Spleen (tissue), 11 donors: ENCODE measurements around the gene LRFN2. TPM values are rescaled to one million over a fixed set of nuclear protein-coding genes. Genes with fewer than 3 reads are reported as not detected.

Experiments
- DNase-seq: peaks from one replicate; pipeline ENCODE4 v3.0.0-alpha.2; 2020
- H3K27ac ChIP-seq, 8 donors: fragments of 200-600 bp; sonication (generic) in 7 of 8; 1 replicate in 4 of 8; 2 replicates in 4 of 8; pipeline versions ENCODE4 v1.5.0 to v1.8.0; 2016 to 2021; ENCODE audit warnings: inconsistent platforms in 4 of 8, mild to moderate bottlenecking in 4 of 8, moderate library complexity in 1 of 8
- H3K27me3 ChIP-seq, 7 donors: fragments of 200-600 bp; sonication (generic) in 6 of 7; replicated peaks in 1 of 7; 1 replicate in 4 of 7; 2 replicates in 3 of 7; pipeline versions ENCODE4 v1.5.0 to v1.8.0; 2016 to 2021; ENCODE audit warnings: inconsistent platforms in 3 of 7, mild to moderate bottlenecking in 1 of 7
- H3K36me3 ChIP-seq, 6 donors: fragments of 200-600 bp; sonication (generic) in 5 of 6; 1 replicate in 4 of 6; 2 replicates in 2 of 6; pipeline versions ENCODE4 v1.5.0 to v1.8.0; 2016 to 2021; ENCODE audit warnings: inconsistent platforms in 2 of 6
- H3K4me1 ChIP-seq, 6 donors: fragments of 200-600 bp; sonication (generic) in 5 of 6; 1 replicate in 3 of 6; 2 replicates in 3 of 6; pipeline versions ENCODE4 v1.5.0 to v1.8.0; 2016 to 2021; ENCODE audit warnings: inconsistent platforms in 3 of 6
- H3K4me3 ChIP-seq, 8 donors: fragments of 200-600 bp; sonication (generic) in 7 of 8; 1 replicate in 4 of 8; 2 replicates in 4 of 8; pipeline versions ENCODE4 v1.5.0 to v1.8.0; 2016 to 2021; ENCODE audit warnings: inconsistent platforms in 4 of 8, mild to moderate bottlenecking in 4 of 8, moderate library complexity in 2 of 8
- H3K9me3 ChIP-seq, 8 donors: fragments of 200-600 bp; sonication (generic) in 7 of 8; 1 replicate in 4 of 8; 2 replicates in 4 of 8; pipeline versions ENCODE4 v1.5.0 to v1.8.0; 2016 to 2021; ENCODE audit warnings: inconsistent platforms in 4 of 8
- POLR2A ChIP-seq, 3 donors: fragments of 450-650 bp; IDR thresholded peaks; one replicate each; pipeline ENCODE4 v1.5.1; 2017; ENCODE audit warnings: antibody characterized with exemption in 3 of 3, mild to moderate bottlenecking in 1 of 3
- POLR2AphosphoS5 ChIP-seq, 3 donors: sonication (generic); formaldehyde crosslinking; IDR thresholded peaks; one replicate each; pipeline ENCODE4 v1.5.1; 2017; ENCODE audit warnings: antibody characterized with exemption in 3 of 3
- WGBS, 5 donors: extraction: QIAGEN DNeasy Blood & Tissue Kit in 3 of 5; methylation state at CpG; one replicate each; pipeline versions ENCODE4 v1.1.5 to v1.1.7; 2013 to 2018; 5-methylcytosine and 5-hydroxymethylcytosine counted together
- intact Hi-C: fragments of 100-400 bp; cut with DNase I; formaldehyde crosslinking; loops from one replicate; pipeline ENCODE4 v1.15.0; 2023; ENCODE audit warnings: low total_unique reads
- polyA plus RNA-seq, 3 donors: library from polyadenylated mRNA; stranded (reverse); fragments of 200-250 nt; gene quantifications; one replicate each; pipeline ENCODE4 v1.2.1, GENCODE V29; 2013
- total RNA-seq, 7 donors: library from RNA; depleted of rRNA in 3 of 7; stranded (reverse); fragments of >200 nt in 3 of 7; fragmentation: NEBNext Ultra II Directional in 4 of 7; extraction: Animal tissue kit (Norgen Biotek cat#: 25700) in 4 of 7; gene quantifications; one replicate each; pipeline versions ENCODE4 v1.1.0 to v1.2.1, GENCODE V29; 2016 to 2021
- TF ChIP-seq, protein P1 (sequence below), 11 experiments: fragments of 200-600 bp in 7 of 11; fragments of 450-650 bp in 4 of 11; sonication (generic) in 4 of 11; IDR thresholded peaks in 8 of 11; conservative IDR thresholded peaks in 3 of 11; 1 replicate in 7 of 11; 2 replicates in 4 of 11; pipeline versions ENCODE4 v1.4.0 to v1.8.0; 2016 to 2021; ENCODE audit warnings: antibody characterized with exemption in 11 of 11, inconsistent platforms in 4 of 11, mild to moderate bottlenecking in 1 of 11
- donor health status: healthy with polysubstance abuse.
- donor health status: DM: no; HTN: no; CAD: no; lungs with moderate emphysema.
- donor health status: DM: no; HTN: no; CAD: no.
- donor health status: Bipolar disorder and iron deficiency.
- donor health status: healthy.
- donor health status: DM: no; HTN: no; CAD: no.
- donor health status: DM: yes; HTN: yes; CAD: no.

Gene LRFN2
- total and polyA plus RNA-seq, 10 donors = 0.05 to 6.0 (median 1.3) TPM

DNA sequence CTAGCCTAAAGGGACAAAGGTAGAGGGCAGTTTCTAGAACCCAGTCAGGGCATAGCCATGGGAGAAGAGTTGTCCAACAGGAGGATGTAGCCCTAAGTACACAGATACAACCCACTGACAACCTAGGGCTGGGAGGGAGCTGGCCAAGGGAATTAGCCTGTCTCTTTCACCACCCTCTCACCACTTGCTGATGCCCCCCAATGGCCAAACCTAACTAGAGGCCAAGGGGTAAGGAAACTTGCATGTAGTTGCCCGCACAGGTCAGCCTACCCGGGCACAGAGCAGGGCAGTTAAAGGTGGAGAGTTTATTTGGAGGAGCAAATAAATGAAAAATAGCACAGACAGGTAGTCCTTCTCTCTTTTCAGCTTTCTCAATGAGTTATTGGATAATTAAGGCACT, 143.3 kb downstream of the LRFN2 start:
- WGBS, 5 donors = 89 to 98% (median 93%) methylated on average over 2 of the region's 2 CpGs
- no peak for DNase-seq
- H3K36me3 ChIP-seq = no peaks in the 10 kb centered on the region
- H3K27me3 ChIP-seq = no peaks in the 10 kb centered on the region
- H3K27ac ChIP-seq = no peak overlapping the region
- H3K4me1 ChIP-seq = peaks cover 0 to 11% (median 2%) of the 10 kb centered on the region in 6 donors
- no peak overlapping the region for H3K4me3 ChIP-seq
- intact Hi-C loops = no loop called here
- no peaks in the 10 kb centered on the region for H3K9me3 ChIP-seq
- TF ChIP-seq POLR2AphosphoS5 (IDR thresholded peaks at IDR 0.05) = no peak
- TF ChIP-seq, protein P1, sequence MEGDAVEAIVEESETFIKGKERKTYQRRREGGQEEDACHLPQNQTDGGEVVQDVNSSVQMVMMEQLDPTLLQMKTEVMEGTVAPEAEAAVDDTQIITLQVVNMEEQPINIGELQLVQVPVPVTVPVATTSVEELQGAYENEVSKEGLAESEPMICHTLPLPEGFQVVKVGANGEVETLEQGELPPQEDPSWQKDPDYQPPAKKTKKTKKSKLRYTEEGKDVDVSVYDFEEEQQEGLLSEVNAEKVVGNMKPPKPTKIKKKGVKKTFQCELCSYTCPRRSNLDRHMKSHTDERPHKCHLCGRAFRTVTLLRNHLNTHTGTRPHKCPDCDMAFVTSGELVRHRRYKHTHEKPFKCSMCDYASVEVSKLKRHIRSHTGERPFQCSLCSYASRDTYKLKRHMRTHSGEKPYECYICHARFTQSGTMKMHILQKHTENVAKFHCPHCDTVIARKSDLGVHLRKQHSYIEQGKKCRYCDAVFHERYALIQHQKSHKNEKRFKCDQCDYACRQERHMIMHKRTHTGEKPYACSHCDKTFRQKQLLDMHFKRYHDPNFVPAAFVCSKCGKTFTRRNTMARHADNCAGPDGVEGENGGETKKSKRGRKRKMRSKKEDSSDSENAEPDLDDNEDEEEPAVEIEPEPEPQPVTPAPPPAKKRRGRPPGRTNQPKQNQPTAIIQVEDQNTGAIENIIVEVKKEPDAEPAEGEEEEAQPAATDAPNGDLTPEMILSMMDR (IDR thresholded peaks at IDR 0.05 in 8 of 11, conservative IDR thresholded peaks at IDR 0.05 in 3 of 11) = no peak
- no peak for TF ChIP-seq POLR2A (IDR thresholded peaks at IDR 0.05)

DNA sequence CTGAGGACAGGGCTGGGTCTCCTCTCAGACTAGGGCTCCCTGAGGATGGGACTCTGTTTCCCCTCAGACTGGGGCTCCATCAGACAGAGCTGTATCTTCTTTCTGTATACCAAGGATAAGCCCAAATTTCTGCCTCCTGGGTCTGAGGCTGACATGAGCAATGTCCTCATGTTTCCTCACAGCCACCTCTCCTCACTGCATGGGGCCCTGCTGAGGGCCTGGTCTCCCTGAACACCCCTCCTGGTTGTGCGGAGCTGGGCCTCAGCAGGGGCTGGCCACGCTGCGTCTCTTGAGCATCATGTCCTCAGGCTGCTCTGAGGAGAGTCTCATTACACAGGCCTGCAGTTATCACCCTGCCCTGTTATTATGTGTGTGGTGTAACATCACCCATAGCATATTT, 144.6 kb downstream of the LRFN2 start:
- Histone ChIP-seq H3K4me1 (peaks cover 0 to 11% (median 2%) of the 10 kb centered on the region in 6 donors), H3K27ac (no peak overlapping the region), H3K27me3 (no peaks in the 10 kb centered on the region), H3K9me3 (no peaks in the 10 kb centered on the region), H3K4me3 (no peak overlapping the region), H3K36me3 (no peaks in the 10 kb centered on the region)
- WGBS, 5 donors = 81 to 97% (median 94%) methylated on average over 3 of the region's 3 CpGs
- TF ChIP-seq, protein P1 (IDR thresholded peaks at IDR 0.05 in 8 of 11, conservative IDR thresholded peaks at IDR 0.05 in 3 of 11) = no peak
- TF ChIP-seq POLR2A (IDR thresholded peaks at IDR 0.05) = no peak
- no peak for TF ChIP-seq POLR2AphosphoS5 (IDR thresholded peaks at IDR 0.05)
- no peak for DNase-seq
- intact Hi-C loops = no loop called here

DNA sequence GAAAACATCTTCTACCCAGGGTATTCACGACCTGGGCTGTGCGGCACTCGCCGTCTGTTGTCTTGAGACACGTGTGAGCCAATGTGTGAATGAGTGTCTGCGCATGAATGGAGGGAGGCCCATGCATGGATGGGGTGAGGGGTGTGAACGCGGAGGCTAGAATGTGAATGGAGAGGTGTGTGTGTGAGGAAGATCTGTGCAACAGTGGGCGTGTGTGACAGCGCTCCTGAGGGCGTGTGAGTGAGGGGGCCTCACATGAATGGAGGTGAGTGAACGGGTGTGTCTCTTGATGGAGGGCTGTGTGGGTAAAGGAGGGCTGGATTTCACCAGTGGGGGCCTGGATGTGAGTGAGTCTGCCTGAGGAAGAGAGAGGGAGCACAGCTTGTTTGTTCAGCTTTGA, 146.0 kb downstream of the LRFN2 start:
- Histone ChIP-seq H3K9me3 (no peaks in the 10 kb centered on the region), H3K27ac (no peak overlapping the region), H3K4me1 (peaks cover 0 to 11% (median 2%) of the 10 kb centered on the region in 6 donors), H3K27me3 (no peaks in the 10 kb centered on the region), H3K36me3 (no peaks in the 10 kb centered on the region), H3K4me3 (no peak overlapping the region)
- DNase-seq = no peak
- WGBS, 5 donors = 92 to 97% (median 94%) methylated on average over 12 of the region's 12 CpGs
- TF ChIP-seq POLR2A (IDR thresholded peaks at IDR 0.05) (no peak), POLR2AphosphoS5 (IDR thresholded peaks at IDR 0.05) (no peak)
- intact Hi-C loops = no loop called here

DNA sequence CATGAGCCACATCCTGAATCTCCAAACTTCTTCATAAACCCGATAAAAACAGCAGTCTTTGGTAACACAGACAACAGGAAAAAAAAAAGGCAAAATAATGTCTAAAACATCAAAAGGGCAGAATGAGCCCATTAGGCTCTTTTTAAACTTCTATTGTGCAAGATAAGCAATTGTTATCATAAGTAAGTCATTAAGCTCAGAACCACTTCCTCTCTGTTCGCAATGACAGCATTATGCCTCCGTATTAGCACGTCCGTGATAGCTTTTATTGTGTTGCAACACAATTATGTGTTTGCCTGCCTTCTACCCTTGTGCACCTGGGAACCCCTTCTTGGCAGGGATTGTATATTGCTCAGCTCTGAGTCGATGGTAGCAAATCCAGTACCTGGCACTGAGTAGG, 147.1 kb downstream of the LRFN2 start:
- WGBS, 5 donors = 31 to 55% (median 40%) methylated on average over 6 of the region's 6 CpGs
- TF ChIP-seq, protein P1 (IDR thresholded peaks at IDR 0.05 in 8 of 11, conservative IDR thresholded peaks at IDR 0.05 in 3 of 11) = no peak
- intact Hi-C loops = no loop called here
- Histone ChIP-seq H3K27me3 (no peaks in the 10 kb centered on the region), H3K4me3 (no peak overlapping the region), H3K27ac (no peak overlapping the region), H3K36me3 (no peaks in the 10 kb centered on the region), H3K4me1 (peaks cover 0 to 11% (median 2%) of the 10 kb centered on the region in 6 donors), H3K9me3 (no peaks in the 10 kb centered on the region)
- no peak for DNase-seq
